ENCODE results near the gene INTS3. TPM values are rescaled to one million over a fixed set of nuclear protein-coding genes. Genes with fewer than 3 reads are reported as not detected.
A peak's percentile ranks its signal among the peaks of the same experiment; 100 is the strongest.

Gene INTS3
- total RNA-seq, 1 donor from 2014 or later, result 77.3 TPM

GRCh38 chr1:153771841-153772593 is 44.2 kb downstream of the INTS3 start:
- DNase-seq, result no peak
- ATAC-seq, result no peak
- Histone ChIP-seq H3K4me1 (peaks cover 85% of the 10 kb centered on the region), H3K4me3 (no peak overlapping the region), H3K27ac (peak overlapping the region; percentile 89), H3K36me3 (peaks cover 63% of the 10 kb centered on the region), H3K27me3 (ENCODE audit: low read depth) (no peaks in the 10 kb centered on the region), H3K9me3 (no peaks in the 10 kb centered on the region)
- intact Hi-C loops (cut with DNase I), result no loop called here
- TF ChIP-seq CTCF (IDR thresholded peaks at IDR 0.05), result peak; percentile 44

- H3K4me1 ChIP-seq, result peaks cover 91% of the 10 kb centered on the region
- intact Hi-C loops (cut with DNase I), result no loop called here
Measured at GRCh38 chr1:153773096-153773921, 45.5 kb downstream of the INTS3 start.

GRCh38 chr1:153774026-153774595 is 46.3 kb downstream of the INTS3 start:
- no peaks in the 10 kb centered on the region for H3K27me3 ChIP-seq (ENCODE audit: low read depth)
- no peaks in the 10 kb centered on the region for H3K9me3 ChIP-seq
- H3K36me3 ChIP-seq, result peaks cover 48% of the 10 kb centered on the region
- ATAC-seq, result no peak
- no peak for TF ChIP-seq CTCF (IDR thresholded peaks at IDR 0.05)
- intact Hi-C loops (cut with DNase I), result no loop called here
- H3K4me3 ChIP-seq, result no peak overlapping the region
- peak overlapping the region; percentile 89 for H3K27ac ChIP-seq
- no peak for DNase-seq
- H3K4me1 ChIP-seq, result peaks cover 85% of the 10 kb centered on the region

More at GRCh38 chr1:153773096-153773921, 45.5 kb downstream of the INTS3 start:
- ATAC-seq (peak; percentile 1 to 29), DNase-seq (no peak)
- TF ChIP-seq CTCF (IDR thresholded peaks at IDR 0.05), result no peak
- peak overlapping the region; percentile 11 for H3K4me3 ChIP-seq
- H3K9me3 ChIP-seq, result no peaks in the 10 kb centered on the region
- peaks cover 50% of the 10 kb centered on the region for H3K36me3 ChIP-seq
- H3K27ac ChIP-seq, result peak overlapping the region; percentile 89
- H3K27me3 ChIP-seq (ENCODE audit: low read depth), result no peaks in the 10 kb centered on the region

DNA sequence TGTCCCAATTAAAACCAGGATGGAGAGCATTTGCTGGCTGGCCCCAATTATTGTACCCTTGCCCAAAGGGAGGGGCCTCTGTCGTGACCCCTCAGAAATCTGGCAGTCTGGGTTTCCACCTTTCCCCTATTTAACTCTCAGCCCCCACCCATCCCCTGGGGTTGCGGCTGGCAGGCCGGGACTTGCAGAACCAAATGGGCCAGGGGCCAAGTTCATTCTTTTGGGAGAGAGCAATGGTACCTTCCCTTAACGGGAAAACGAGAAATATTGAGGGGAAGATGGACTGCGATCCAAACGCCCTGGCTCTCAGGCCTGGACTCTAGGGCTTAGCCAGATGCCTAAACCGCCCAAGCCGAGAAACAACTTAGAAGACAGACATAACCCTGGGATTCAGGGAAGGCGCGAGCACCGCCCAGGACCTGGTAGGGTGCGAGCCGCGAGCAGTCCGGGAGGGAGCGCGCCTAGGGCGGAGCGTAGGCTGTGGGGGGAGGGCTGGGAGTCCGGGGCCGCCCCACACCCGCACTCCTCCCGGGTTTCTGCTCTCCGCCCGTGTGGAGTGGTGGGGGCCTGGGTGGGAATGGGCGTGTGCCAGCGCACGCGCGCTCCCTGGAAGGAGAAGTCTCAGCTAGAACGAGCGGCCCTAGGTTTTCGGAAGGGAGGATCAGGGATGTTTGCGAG is 47.1 kb downstream of the INTS3 start, which contains the start of gene SLC27A3:
Gene SLC27A3 (plus strand): TSS at position 628 of the 678 bp plus-strand sequence. CDS start 91 bp downstream, outside the sequence.
- Histone ChIP-seq H3K27ac (peak within 1 kb of the TSS; percentile 89), H3K27me3 (ENCODE audit: low read depth) (no peaks in the 10 kb centered on the region), H3K36me3 (peaks cover 42% of the 10 kb centered on the region), H3K4me3 (peak within 1 kb of the TSS; percentile 88), H3K4me1 (peaks cover 83% of the 10 kb centered on the region), H3K9me3 (no peaks in the 10 kb centered on the region)
- no peak for DNase-seq
- TF ChIP-seq CTCF (IDR thresholded peaks at IDR 0.05), result no peak
- intact Hi-C loops (cut with DNase I), result no loop called here
- peak; percentile 83 to 87 for ATAC-seq
